HG03045 (cell line): ENCODE results near the gene NRP1.
A peak's percentile ranks its signal among the peaks of the same experiment; 100 is the strongest.
"Not testable (repeated sequence)": the region's sequence is repeated elsewhere in the genome, so short reads cannot be mapped to it uniquely, and the experiment has no call there.

ENCODE experiments used
- ATAC-seq: cut with Tn5 transposase; IDR thresholded peaks from one replicate; pipeline ENCODE4 v1.9.1; 2021; ENCODE audit warnings: mild to moderate bottlenecking, moderate library complexity; ENCODE audit not compliant: unreplicated experiment

Gene NRP1

GRCh38 chr10:33154590-33154989 is 179.9 kb downstream of the NRP1 start:
- no peak for ATAC-seq

GRCh38 chr10:33153968-33154327 is 180.5 kb downstream of the NRP1 start:
- no peak for ATAC-seq

- ATAC-seq: no peak
Observed at GRCh38 chr10:33153251-33153967, 181.1 kb downstream of the NRP1 start.

- ATAC-seq: no peak
Observed at GRCh38 chr10:33152750-33153149, 181.7 kb downstream of the NRP1 start.

- ATAC-seq: no peak
Observed at GRCh38 chr10:33152146-33152545, 182.3 kb downstream of the NRP1 start.

- ATAC-seq: no peak
Observed at GRCh38 chr10:33151344-33151864, 183.1 kb downstream of the NRP1 start.

GRCh38 chr10:33150889-33151288 is 183.6 kb downstream of the NRP1 start:
- no peak for ATAC-seq

- ATAC-seq: no peak
Observed at GRCh38 chr10:33150146-33150545, 184.3 kb downstream of the NRP1 start.

GRCh38 chr10:33147013-33147310 is 187.5 kb downstream of the NRP1 start:
- no peak for ATAC-seq

- no peak for ATAC-seq
Observed at GRCh38 chr10:33146189-33147012, 188.1 kb downstream of the NRP1 start.

GRCh38 chr10:33145451-33146188 is 188.8 kb downstream of the NRP1 start:
- no peak for ATAC-seq

GRCh38 chr10:33143160-33143728 is 191.2 kb downstream of the NRP1 start:
- ATAC-seq: no peak

GRCh38 chr10:33142295-33142694 is 192.2 kb downstream of the NRP1 start:
- ATAC-seq: no peak

- no peak for ATAC-seq
Observed at GRCh38 chr10:33141251-33141650, 193.2 kb downstream of the NRP1 start.

GRCh38 chr10:33139181-33139646 is 195.3 kb downstream of the NRP1 start:
- no peak for ATAC-seq

GRCh38 chr10:33138686-33139085 is 195.8 kb downstream of the NRP1 start:
- ATAC-seq: not testable (repeated sequence)

- ATAC-seq: no peak
Observed at GRCh38 chr10:33137356-33138005, 197.0 kb downstream of the NRP1 start.

GRCh38 chr10:33136781-33137180 is 197.7 kb downstream of the NRP1 start:
- no peak for ATAC-seq

- ATAC-seq: no peak
Observed at GRCh38 chr10:33136271-33136670, 198.2 kb downstream of the NRP1 start.

- ATAC-seq: peak; percentile 54
Observed at GRCh38 chr10:33134011-33134751, 200.3 kb downstream of the NRP1 start.
